ENCODE results near the gene DNM2.

Gene DNM2

DNA sequence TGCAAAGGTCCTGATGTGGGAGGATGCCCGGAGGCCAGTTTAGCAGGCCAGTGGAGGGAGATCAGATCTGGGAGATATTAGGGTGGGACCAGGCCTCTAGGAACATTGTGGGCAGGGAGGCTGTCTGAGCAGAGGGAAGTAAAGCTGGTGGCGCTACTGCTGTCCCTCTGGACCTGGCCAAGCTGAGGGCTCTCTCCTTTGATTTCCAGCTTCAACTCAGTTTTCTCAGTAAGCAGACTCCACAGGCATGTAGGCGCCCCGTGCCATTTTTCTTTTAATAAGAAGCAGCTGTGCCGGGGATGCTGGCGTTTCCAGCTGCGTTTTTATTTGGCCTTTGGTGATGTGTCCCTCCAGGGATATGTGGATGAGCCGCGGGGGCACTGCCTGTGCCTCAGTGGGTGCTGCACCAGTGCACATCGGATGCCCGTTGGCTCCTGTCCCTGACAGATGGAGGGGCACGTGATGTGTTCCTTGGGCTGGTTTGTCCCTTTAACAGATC lies 6.7 kb downstream of the DNM2 start:
- Histone ChIP-seq H3K36me3 (ENCODE audit: control insufficient read depth, low read length) (peaks cover 14% of the 10 kb centered on the region), H3K4me2 (ENCODE audit: low read length) (no peak overlapping the region), H4K20me1 (ENCODE audit: control insufficient read depth, insufficient read depth, low read depth, low read length) (peaks cover 20% of the 10 kb centered on the region), H3K4me3 (ENCODE audit: low read length) (no peak overlapping the region), H3K9me2 (replicated peaks; ENCODE audit: control insufficient read depth, low read length) (no peaks in the 10 kb centered on the region), H3K27me3 (ENCODE audit: control insufficient read depth, low read length) (no peaks in the 10 kb centered on the region), H3K79me2 (ENCODE audit: control insufficient read depth, low read length) (peaks cover 99% of the 10 kb centered on the region), H3K27ac (ENCODE audit: low read depth, low read length) (no peak overlapping the region), H3K4me1 (ENCODE audit: control insufficient read depth, low read length) (peaks cover 15% of the 10 kb centered on the region), H3F3A (ENCODE audit: control insufficient read depth, insufficient read depth) (no peaks in the 10 kb centered on the region), H3K9me3 (ENCODE audit: control insufficient read depth, insufficient read depth, low read length) (no peaks in the 10 kb centered on the region)
- TF ChIP-seq, protein P1, sequence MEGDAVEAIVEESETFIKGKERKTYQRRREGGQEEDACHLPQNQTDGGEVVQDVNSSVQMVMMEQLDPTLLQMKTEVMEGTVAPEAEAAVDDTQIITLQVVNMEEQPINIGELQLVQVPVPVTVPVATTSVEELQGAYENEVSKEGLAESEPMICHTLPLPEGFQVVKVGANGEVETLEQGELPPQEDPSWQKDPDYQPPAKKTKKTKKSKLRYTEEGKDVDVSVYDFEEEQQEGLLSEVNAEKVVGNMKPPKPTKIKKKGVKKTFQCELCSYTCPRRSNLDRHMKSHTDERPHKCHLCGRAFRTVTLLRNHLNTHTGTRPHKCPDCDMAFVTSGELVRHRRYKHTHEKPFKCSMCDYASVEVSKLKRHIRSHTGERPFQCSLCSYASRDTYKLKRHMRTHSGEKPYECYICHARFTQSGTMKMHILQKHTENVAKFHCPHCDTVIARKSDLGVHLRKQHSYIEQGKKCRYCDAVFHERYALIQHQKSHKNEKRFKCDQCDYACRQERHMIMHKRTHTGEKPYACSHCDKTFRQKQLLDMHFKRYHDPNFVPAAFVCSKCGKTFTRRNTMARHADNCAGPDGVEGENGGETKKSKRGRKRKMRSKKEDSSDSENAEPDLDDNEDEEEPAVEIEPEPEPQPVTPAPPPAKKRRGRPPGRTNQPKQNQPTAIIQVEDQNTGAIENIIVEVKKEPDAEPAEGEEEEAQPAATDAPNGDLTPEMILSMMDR (IDR thresholded peaks at IDR 0.05; ENCODE audit: low read depth, low read length, poor library complexity, severe bottlenecking) = no peak
- no peak for TF ChIP-seq EZH2phosphoT487 (IDR thresholded peaks at IDR 0.05; ENCODE audit: borderline replicate concordance, low read length)

DNA sequence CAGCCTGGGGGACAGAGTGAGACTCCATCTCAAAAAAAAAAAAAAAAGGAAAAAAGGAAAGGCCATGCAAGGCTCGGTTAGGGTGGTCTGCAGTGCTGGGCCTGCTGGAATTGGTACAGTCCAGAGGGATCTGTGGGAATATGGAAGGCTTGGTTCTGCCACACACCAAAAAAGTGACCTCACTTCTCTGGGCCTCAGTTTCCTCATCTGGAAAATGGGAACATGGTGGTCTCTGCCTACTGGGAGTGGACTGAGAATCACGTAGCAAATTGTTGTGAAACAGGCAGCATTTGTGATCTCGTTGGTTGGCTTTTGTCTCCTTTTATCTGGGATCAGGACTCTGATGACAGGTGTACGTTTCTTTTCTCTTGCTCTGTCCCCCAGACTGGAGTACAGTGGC lies 7.5 kb downstream of the DNM2 start:
- Histone ChIP-seq H3K4me3 (ENCODE audit: low read length) (no peak overlapping the region), H3K27me3 (ENCODE audit: control insufficient read depth, low read length) (no peaks in the 10 kb centered on the region), H3K4me1 (ENCODE audit: control insufficient read depth, low read length) (peaks cover 20% of the 10 kb centered on the region), H4K20me1 (ENCODE audit: control insufficient read depth, insufficient read depth, low read depth, low read length) (peaks cover 26% of the 10 kb centered on the region), H3K27ac (ENCODE audit: low read depth, low read length) (no peak overlapping the region), H3K79me2 (ENCODE audit: control insufficient read depth, low read length) (peaks cover 99% of the 10 kb centered on the region), H3F3A (ENCODE audit: control insufficient read depth, insufficient read depth) (no peaks in the 10 kb centered on the region), H3K4me2 (ENCODE audit: low read length) (no peak overlapping the region), H3K36me3 (ENCODE audit: control insufficient read depth, low read length) (peaks cover 12% of the 10 kb centered on the region), H3K9me3 (ENCODE audit: control insufficient read depth, insufficient read depth, low read length) (no peaks in the 10 kb centered on the region), H3K9me2 (replicated peaks; ENCODE audit: control insufficient read depth, low read length) (no peaks in the 10 kb centered on the region)
- TF ChIP-seq, protein P1 (IDR thresholded peaks at IDR 0.05; ENCODE audit: low read depth, low read length, poor library complexity, severe bottlenecking) = no peak
- no peak for TF ChIP-seq EZH2phosphoT487 (IDR thresholded peaks at IDR 0.05; ENCODE audit: borderline replicate concordance, low read length)

DNA sequence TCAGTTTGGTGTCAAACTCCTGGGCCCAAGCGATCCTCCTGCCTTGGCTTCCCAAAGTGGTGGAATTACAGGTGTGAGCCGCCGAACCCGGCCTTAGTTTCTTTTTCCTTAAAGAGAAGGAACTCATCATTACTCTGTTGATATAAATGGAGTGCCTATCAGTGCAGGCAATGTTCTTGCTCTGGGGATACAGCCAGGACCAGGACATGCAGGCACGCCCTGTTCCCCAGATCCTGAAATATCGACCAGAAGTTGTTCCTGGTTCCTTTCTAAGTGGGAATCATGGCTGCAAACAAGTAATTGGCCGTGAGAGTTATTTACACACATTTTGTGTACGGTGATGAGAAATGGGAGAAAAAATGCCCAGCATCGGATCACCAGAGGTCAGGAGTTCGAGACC lies 8.4 kb downstream of the DNM2 start:
- Histone ChIP-seq H3K36me3 (ENCODE audit: control insufficient read depth, low read length) (peaks cover 9% of the 10 kb centered on the region; the same call in 1 of the 2 replicates), H3K9me3 (ENCODE audit: control insufficient read depth, insufficient read depth, low read length) (no peaks in the 10 kb centered on the region), H3K9me2 (replicated peaks; ENCODE audit: control insufficient read depth, low read length) (no peaks in the 10 kb centered on the region), H3K79me2 (ENCODE audit: control insufficient read depth, low read length) (peaks cover 99% of the 10 kb centered on the region), H3F3A (ENCODE audit: control insufficient read depth, insufficient read depth) (no peaks in the 10 kb centered on the region), H3K4me1 (ENCODE audit: control insufficient read depth, low read length) (peaks cover 28% of the 10 kb centered on the region), H3K4me3 (ENCODE audit: low read length) (no peak overlapping the region), H3K27me3 (ENCODE audit: control insufficient read depth, low read length) (no peaks in the 10 kb centered on the region), H3K27ac (ENCODE audit: low read depth, low read length) (no peak overlapping the region), H3K4me2 (ENCODE audit: low read length) (no peak overlapping the region), H4K20me1 (ENCODE audit: control insufficient read depth, insufficient read depth, low read depth, low read length) (peaks cover 28% of the 10 kb centered on the region)
- no peak for TF ChIP-seq EZH2phosphoT487 (IDR thresholded peaks at IDR 0.05; ENCODE audit: borderline replicate concordance, low read length)
- TF ChIP-seq, protein P1 (IDR thresholded peaks at IDR 0.05; ENCODE audit: low read depth, low read length, poor library complexity, severe bottlenecking) = no peak
